22Rv1 (cell line): Measurements from ENCODE around the gene TAOK3.
"Not testable (repeated sequence)": the region's sequence is repeated elsewhere in the genome, so short reads cannot be mapped to it uniquely, and the experiment has no call there.

Source experiments
- H3K27ac ChIP-seq: fragments of 450-650 bp; 2 replicates; pipeline ENCODE4 v1.5.1; 2017
- ZFX ChIP-seq: fragments of 450-650 bp; IDR thresholded peaks from 2 replicates; pipeline ENCODE4 v1.6.1; 2017; ENCODE audit warnings: antibody characterized with exemption, borderline replicate concordance
- TF ChIP-seq, protein P1 (sequence below): fragments of 450-650 bp; IDR thresholded peaks from 2 replicates; pipeline ENCODE4 v1.5.1; 2017; ENCODE audit warnings: mild to moderate bottlenecking

The TAOK3 gene

DNA sequence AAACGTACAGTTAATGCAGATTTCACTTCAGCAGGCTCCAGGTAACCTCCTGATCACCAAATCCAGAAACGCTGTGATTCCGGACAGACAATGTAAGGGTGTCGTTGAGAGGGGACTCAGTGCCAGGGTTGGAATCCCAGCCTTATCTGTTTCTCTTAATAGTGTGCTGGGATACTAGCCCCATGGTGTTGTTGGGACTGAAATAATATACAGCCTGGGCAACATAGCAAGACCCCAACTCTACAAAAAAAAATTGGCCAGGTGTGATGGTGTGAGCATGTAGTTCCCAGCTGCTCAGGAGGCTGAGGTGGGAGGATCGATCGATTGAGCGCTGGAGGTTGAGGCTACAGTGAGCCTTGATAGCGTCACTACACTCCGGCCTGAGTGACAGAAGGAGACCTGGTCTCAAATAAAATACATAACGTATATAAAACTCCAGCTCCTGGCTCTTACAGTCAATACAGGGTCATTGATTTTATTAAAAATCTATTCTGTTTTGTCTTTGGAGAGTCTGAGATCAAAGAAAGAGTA is 235.5 kb downstream of the TAOK3 start:
- H3K27ac ChIP-seq: peak overlapping the region; percentile 74

DNA sequence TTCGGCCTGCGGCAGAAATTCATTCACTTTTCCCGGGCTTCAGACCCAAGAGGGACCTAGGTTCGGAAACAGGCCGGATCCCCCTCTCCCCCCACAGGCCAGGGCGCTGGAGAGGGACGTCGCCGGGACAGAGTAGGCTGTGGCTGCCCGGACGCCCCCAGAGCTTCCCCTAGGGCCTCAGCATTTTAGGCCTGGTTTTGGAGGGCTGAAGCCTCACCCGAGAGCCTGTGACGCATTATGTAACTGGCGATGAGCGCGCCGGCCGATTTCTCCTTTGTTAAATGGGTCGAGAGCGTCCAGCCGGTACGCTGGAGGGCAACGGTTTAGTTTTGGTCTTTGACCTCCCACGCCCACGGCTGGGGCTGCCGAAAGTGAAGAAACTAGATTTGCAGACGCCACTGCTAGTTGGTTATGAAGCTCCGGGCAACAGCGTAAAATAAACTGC is 236.1 kb downstream of the TAOK3 start:
- TF ChIP-seq, protein P1, sequence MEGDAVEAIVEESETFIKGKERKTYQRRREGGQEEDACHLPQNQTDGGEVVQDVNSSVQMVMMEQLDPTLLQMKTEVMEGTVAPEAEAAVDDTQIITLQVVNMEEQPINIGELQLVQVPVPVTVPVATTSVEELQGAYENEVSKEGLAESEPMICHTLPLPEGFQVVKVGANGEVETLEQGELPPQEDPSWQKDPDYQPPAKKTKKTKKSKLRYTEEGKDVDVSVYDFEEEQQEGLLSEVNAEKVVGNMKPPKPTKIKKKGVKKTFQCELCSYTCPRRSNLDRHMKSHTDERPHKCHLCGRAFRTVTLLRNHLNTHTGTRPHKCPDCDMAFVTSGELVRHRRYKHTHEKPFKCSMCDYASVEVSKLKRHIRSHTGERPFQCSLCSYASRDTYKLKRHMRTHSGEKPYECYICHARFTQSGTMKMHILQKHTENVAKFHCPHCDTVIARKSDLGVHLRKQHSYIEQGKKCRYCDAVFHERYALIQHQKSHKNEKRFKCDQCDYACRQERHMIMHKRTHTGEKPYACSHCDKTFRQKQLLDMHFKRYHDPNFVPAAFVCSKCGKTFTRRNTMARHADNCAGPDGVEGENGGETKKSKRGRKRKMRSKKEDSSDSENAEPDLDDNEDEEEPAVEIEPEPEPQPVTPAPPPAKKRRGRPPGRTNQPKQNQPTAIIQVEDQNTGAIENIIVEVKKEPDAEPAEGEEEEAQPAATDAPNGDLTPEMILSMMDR: no peak
- no peak for TF ChIP-seq ZFX
- H3K27ac ChIP-seq: peak overlapping the region; percentile 74

More for the DNA sequence above, 235.5 kb downstream of the TAOK3 start:
- TF ChIP-seq, protein P1: no peak
- TF ChIP-seq ZFX: no peak

DNA sequence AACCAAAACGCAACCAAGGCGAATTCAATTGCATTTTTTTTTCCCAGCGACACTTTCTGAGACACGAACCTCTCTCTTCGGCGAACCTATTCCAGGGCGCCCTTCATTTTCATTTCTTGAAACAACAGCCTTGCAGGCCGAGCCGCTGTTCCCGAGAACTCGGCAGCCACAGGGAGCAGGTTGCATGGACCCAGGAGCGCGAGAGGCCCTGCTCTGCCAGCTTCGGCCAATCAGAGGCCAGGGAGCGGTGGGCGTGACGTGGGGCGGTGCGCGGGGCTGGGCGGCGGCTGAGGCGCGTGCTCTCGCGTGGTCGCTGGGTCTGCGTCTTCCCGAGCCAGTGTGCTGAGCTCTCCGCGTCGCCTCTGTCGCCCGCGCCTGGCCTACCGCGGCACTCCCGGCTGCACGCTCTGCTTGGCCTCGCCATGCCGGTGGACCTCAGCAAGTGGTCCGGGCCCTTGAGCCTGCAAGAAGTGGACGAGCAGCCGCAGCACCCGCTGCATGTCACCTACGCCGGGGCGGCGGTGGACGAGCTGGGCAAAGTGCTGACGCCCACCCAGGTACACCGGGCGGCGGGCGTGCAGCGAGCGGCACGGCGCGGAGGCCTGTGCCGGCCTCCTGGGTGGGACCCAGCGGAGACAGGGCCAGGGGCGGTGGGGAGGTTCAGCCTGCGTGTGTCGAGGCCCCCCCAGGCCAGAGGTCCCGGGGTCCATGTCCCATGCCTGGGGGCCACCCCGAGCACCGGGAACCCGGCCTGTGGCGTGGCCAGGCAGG is 236.7 kb downstream of the TAOK3 start, which contains the start of gene PEBP1:
TSS of gene PEBP1 (plus strand) at position 337 of the 771 bp plus-strand sequence. CDS start at position 423, 86 bp downstream.
- no peak for TF ChIP-seq ZFX
- TF ChIP-seq, protein P1: peak; percentile 28

DNA sequence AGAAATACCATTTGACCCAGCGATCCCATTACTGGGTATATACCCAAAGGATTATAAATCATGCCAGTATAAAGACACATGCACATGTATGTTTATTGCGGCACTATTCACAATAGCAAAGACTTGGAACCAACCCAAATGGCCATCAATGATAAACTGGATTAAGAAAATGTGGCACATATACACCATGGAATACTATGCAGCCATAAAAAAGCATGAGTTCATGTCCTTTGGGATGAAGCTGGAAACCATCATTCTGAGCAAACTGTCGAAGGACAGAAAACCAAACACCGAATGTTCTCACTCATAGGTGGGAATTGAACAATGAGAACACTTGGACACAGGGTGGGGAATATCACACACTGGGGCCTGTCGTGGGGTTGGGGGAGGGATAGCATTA is 243.3 kb downstream of the TAOK3 start:
- not testable (repeated sequence) for H3K27ac ChIP-seq

More for the DNA sequence above, 236.7 kb downstream of the TAOK3 start, which contains the start of gene PEBP1:
- H3K27ac ChIP-seq: peak within 1 kb of the TSS; percentile 74

DNA sequence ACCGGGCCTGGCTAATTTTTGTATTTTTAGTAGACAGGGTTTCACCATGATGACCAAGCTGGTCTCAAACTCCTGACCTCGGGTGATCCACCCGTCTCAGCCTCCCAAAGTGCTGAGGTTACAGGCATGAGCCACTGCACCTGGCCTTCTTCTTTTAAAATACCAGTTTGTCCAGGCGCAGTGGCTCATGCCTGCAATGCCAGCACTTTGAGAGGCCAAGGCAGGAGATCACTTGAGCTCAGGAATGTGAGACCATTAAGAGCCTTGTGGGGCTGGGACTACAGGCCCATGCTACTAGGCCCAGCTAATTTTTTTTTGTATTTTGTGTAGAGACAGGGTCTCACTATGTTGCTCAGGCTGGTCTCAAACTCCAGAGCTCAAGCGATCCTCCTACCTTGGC is 244.8 kb downstream of the TAOK3 start:
- TF ChIP-seq, protein P1: no peak
- no peak for TF ChIP-seq ZFX
- no peak overlapping the region for H3K27ac ChIP-seq

DNA sequence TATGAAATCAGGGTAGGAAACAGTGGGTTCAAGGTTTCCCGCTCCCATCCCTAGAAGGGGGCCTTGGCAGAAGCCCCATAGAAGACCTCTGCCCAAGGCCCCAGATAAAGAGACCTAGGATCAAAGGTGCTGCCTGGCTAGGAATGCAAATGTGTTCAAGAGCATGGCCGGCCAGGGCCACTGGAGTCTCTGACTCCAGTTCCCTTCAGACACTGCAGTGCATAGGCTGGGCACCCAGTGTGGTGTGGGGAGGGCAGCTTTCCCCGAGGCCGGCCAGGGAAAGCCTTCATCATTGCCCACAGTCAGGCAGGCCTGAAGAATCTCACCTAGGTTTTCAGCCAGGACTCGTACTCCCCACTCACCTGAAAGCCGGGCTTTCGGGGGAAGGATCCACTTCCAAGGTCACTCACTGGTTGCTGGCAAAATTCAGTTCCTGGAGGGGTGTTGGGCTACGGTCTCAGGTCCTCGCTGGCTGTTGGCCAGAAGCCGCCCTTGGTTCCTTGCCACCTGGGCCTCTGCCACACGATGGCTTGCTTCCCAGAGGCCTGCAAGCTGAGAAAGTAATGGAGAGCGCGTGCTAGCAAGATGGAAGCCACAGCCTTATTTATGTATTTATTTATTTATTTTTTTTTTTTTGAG is 246.5 kb downstream of the TAOK3 start:
- TF ChIP-seq, protein P1: no peak
- no peak for TF ChIP-seq ZFX
- peak overlapping the region; percentile 28 for H3K27ac ChIP-seq

DNA sequence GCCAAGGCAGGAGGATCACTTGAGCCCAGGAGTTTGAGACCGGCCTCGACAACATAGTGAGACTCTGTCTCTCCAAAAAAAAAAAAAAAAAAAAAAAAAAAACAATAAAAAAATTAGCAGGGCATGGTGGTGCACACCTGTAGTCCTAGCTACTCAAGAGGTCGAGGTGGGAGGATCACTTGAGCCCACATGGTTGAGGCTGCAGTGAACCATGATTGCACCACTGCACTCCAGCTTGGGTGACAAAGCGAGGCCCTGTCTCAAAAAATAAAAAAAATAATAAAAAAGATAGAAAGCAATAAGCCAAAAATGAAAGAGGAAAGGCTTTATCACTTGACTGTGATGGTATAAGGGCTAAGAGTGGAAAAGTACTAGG is 247.0 kb downstream of the TAOK3 start:
- TF ChIP-seq, protein P1: no peak
- TF ChIP-seq ZFX: no peak
- peak overlapping the region; percentile 62; the same call in 1 of the 2 replicates for H3K27ac ChIP-seq
